Measurements from ENCODE around the gene TSHR.

GRCh38 chr14:80955416-80955941 is at the start of gene TSHR:
- no peak for TF ChIP-seq ZC3H10 (CRISPR knock-in tag; IDR thresholded peaks at IDR 0.05)
- no peak for TF ChIP-seq TCF4 (CRISPR knock-in tag; IDR thresholded peaks at IDR 0.05; ENCODE audit: borderline replicate concordance)
- TF ChIP-seq BACH2 (CRISPR knock-in tag; IDR thresholded peaks at IDR 0.05; ENCODE audit: borderline replicate concordance), result no peak
- no peak for TF ChIP-seq OSR1 (CRISPR knock-in tag; IDR thresholded peaks at IDR 0.05)
- TF ChIP-seq PATZ1 (CRISPR knock-in tag; IDR thresholded peaks at IDR 0.05; ENCODE audit: borderline replicate concordance), result no peak
- no peak for TF ChIP-seq TOX (CRISPR knock-in tag; IDR thresholded peaks at IDR 0.05; ENCODE audit: borderline replicate concordance)
- no peak for TF ChIP-seq GLIS3 (CRISPR knock-in tag; IDR thresholded peaks at IDR 0.05)
- no peak for TF ChIP-seq CREB5 (CRISPR knock-in tag; IDR thresholded peaks at IDR 0.05; ENCODE audit: low read depth)
- no peak for TF ChIP-seq ZFP30 (CRISPR knock-in tag; IDR thresholded peaks at IDR 0.05)

Measured in SK-N-SH treated with all-trans-retinoic acid at 6 μM for 48 hours (cell line).